Measurements from ENCODE around the gene KLHL29.

Gene KLHL29

GRCh38 chr2:23600346-23600745 lies 215.4 kb downstream of the KLHL29 start:
- no peak for DNase-seq

- no peak for DNase-seq
Observed at GRCh38 chr2:23601301-23601965, 216.5 kb downstream of the KLHL29 start.

GRCh38 chr2:23602116-23602515 lies 217.1 kb downstream of the KLHL29 start:
- no peak for DNase-seq

- DNase-seq: no peak
Observed at GRCh38 chr2:23603156-23603555, 218.2 kb downstream of the KLHL29 start.

- no peak for DNase-seq
Observed at GRCh38 chr2:23603581-23603980, 218.6 kb downstream of the KLHL29 start.

GRCh38 chr2:23604731-23605130 lies 219.8 kb downstream of the KLHL29 start:
- DNase-seq: no peak

- DNase-seq: no peak
Observed at GRCh38 chr2:23605236-23605635, 220.3 kb downstream of the KLHL29 start.

- DNase-seq: no peak
Observed at GRCh38 chr2:23606196-23606595, 221.2 kb downstream of the KLHL29 start.

GRCh38 chr2:23606968-23607367 lies 222.0 kb downstream of the KLHL29 start:
- DNase-seq: no peak

- no peak for DNase-seq
Observed at GRCh38 chr2:23607925-23608324, 222.9 kb downstream of the KLHL29 start.

- no peak for DNase-seq
Observed at GRCh38 chr2:23609254-23609653, 224.3 kb downstream of the KLHL29 start.

- no peak for DNase-seq
Observed at GRCh38 chr2:23611839-23612238, 226.9 kb downstream of the KLHL29 start.

GRCh38 chr2:23614701-23615100 lies 229.7 kb downstream of the KLHL29 start:
- DNase-seq: no peak

- DNase-seq: no peak
Observed at GRCh38 chr2:23615216-23616020, 230.4 kb downstream of the KLHL29 start.

- DNase-seq: no peak
Observed at GRCh38 chr2:23616630-23617029, 231.7 kb downstream of the KLHL29 start.

- DNase-seq: no peak
Observed at GRCh38 chr2:23617167-23617810, 232.3 kb downstream of the KLHL29 start.

GRCh38 chr2:23617811-23618215 lies 232.8 kb downstream of the KLHL29 start:
- no peak for DNase-seq

- DNase-seq: no peak
Observed at GRCh38 chr2:23618265-23618664, 233.3 kb downstream of the KLHL29 start.

- no peak for DNase-seq
Observed at GRCh38 chr2:23618794-23619530, 234.0 kb downstream of the KLHL29 start.

- DNase-seq: no peak
Observed at GRCh38 chr2:23619941-23620340, 235.0 kb downstream of the KLHL29 start.

GRCh38 chr2:23620841-23621341 lies 235.9 kb downstream of the KLHL29 start:
- DNase-seq: no peak

GRCh38 chr2:23621616-23622015 lies 236.6 kb downstream of the KLHL29 start:
- DNase-seq: no peak

- no peak for DNase-seq
Observed at GRCh38 chr2:23622466-23622865, 237.5 kb downstream of the KLHL29 start.

All from activated CD4-positive, alpha-beta T cell treated with anti-CD3 and anti-CD28 coated beads for 1 hour (primary cell).